ENCODE data around the gene P3H1. TPM values are rescaled to one million over a fixed set of nuclear protein-coding genes. Genes with fewer than 3 reads are reported as not detected.

The P3H1 gene
- total RNA-seq, 1 experiment from 2014 or later: 32.9 TPM

- H2AFZ ChIP-seq (ENCODE audit: low read depth, low read length, poor library complexity, severe bottlenecking): no peak overlapping the region
- H3K79me2 ChIP-seq (ENCODE audit: insufficient read depth, low read length): no peaks in the 10 kb centered on the region
- no peaks in the 10 kb centered on the region for H3K27me3 ChIP-seq (ENCODE audit: insufficient read depth, low read length)
- CTCF ChIA-PET: no interaction called here
- H4K20me1 ChIP-seq (ENCODE audit: insufficient read depth): no peaks in the 10 kb centered on the region
- H3K4me2 ChIP-seq (ENCODE audit: low read length): no peak overlapping the region
- TF ChIP-seq JUND (IDR thresholded peaks at IDR 0.05) (no peak), EZH2 (IDR thresholded peaks at IDR 0.05) (no peak), RAD21 (IDR thresholded peaks at IDR 0.05; ENCODE audit: low read depth) (no peak), ZNF274 (IDR thresholded peaks at IDR 0.05; ENCODE audit: low read depth, low read length) (no peak), EGR1 (IDR thresholded peaks at IDR 0.05; ENCODE audit: low read depth) (no peak), POLR2A (IDR thresholded peaks at IDR 0.05; ENCODE audit: borderline replicate concordance, extremely low read depth, insufficient read depth, insufficient read length) (no peak), CEBPB (IDR thresholded peaks at IDR 0.05; ENCODE audit: low read depth) (no peak), CBX3 (IDR thresholded peaks at IDR 0.05; ENCODE audit: low read depth) (no peak), SRF (IDR thresholded peaks at IDR 0.05; ENCODE audit: low read depth) (no peak), TCF7L2 (IDR thresholded peaks at IDR 0.05; ENCODE audit: borderline replicate concordance, extremely low read depth, insufficient read depth, insufficient read length) (no peak), ZFX (IDR thresholded peaks at IDR 0.05) (no peak), FOSL1 (IDR thresholded peaks at IDR 0.05; ENCODE audit: low read depth) (no peak), SIN3A (IDR thresholded peaks at IDR 0.05; ENCODE audit: low read depth) (no peak), ELF1 (IDR thresholded peaks at IDR 0.05; ENCODE audit: borderline replicate concordance, low read depth) (no peak), POLR2AphosphoS5 (IDR thresholded peaks at IDR 0.05; ENCODE audit: low read depth, low read length) (no peak), CTCF (IDR thresholded peaks at IDR 0.05 in 2 of 3, conservative IDR thresholded peaks at IDR 0.05 in 1 of 3; ENCODE audit: borderline replicate concordance in 1 of 3, insufficient read depth in 1 of 3, low read depth in 2 of 3, low read length in 2 of 3) (no peak)
- TF ChIP-seq, protein P1, sequence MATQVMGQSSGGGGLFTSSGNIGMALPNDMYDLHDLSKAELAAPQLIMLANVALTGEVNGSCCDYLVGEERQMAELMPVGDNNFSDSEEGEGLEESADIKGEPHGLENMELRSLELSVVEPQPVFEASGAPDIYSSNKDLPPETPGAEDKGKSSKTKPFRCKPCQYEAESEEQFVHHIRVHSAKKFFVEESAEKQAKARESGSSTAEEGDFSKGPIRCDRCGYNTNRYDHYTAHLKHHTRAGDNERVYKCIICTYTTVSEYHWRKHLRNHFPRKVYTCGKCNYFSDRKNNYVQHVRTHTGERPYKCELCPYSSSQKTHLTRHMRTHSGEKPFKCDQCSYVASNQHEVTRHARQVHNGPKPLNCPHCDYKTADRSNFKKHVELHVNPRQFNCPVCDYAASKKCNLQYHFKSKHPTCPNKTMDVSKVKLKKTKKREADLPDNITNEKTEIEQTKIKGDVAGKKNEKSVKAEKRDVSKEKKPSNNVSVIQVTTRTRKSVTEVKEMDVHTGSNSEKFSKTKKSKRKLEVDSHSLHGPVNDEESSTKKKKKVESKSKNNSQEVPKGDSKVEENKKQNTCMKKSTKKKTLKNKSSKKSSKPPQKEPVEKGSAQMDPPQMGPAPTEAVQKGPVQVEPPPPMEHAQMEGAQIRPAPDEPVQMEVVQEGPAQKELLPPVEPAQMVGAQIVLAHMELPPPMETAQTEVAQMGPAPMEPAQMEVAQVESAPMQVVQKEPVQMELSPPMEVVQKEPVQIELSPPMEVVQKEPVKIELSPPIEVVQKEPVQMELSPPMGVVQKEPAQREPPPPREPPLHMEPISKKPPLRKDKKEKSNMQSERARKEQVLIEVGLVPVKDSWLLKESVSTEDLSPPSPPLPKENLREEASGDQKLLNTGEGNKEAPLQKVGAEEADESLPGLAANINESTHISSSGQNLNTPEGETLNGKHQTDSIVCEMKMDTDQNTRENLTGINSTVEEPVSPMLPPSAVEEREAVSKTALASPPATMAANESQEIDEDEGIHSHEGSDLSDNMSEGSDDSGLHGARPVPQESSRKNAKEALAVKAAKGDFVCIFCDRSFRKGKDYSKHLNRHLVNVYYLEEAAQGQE (IDR thresholded peaks at IDR 0.05; ENCODE audit: low read depth): no peak
- TF ChIP-seq, protein P2, sequence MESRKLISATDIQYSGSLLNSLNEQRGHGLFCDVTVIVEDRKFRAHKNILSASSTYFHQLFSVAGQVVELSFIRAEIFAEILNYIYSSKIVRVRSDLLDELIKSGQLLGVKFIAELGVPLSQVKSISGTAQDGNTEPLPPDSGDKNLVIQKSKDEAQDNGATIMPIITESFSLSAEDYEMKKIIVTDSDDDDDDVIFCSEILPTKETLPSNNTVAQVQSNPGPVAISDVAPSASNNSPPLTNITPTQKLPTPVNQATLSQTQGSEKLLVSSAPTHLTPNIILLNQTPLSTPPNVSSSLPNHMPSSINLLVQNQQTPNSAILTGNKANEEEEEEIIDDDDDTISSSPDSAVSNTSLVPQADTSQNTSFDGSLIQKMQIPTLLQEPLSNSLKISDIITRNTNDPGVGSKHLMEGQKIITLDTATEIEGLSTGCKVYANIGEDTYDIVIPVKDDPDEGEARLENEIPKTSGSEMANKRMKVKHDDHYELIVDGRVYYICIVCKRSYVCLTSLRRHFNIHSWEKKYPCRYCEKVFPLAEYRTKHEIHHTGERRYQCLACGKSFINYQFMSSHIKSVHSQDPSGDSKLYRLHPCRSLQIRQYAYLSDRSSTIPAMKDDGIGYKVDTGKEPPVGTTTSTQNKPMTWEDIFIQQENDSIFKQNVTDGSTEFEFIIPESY (IDR thresholded peaks at IDR 0.05; ENCODE audit: extremely low read depth, insufficient replicate concordance, low read length): no peak
- TF ChIP-seq, protein P3, sequence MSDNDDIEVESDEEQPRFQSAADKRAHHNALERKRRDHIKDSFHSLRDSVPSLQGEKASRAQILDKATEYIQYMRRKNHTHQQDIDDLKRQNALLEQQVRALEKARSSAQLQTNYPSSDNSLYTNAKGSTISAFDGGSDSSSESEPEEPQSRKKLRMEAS (IDR thresholded peaks at IDR 0.05): no peak
- intact Hi-C loops (cut with micrococcal nuclease): no loop called here
- POLR2A ChIA-PET: no interaction called here
- H3K9ac ChIP-seq (ENCODE audit: low read length): no peak overlapping the region
- BruUV-seq (replicated peaks): no TSS peak
- no peaks in the 10 kb centered on the region for H3K36me3 ChIP-seq (ENCODE audit: control insufficient read depth in 1 of 2, insufficient read depth in 2 of 2, low read length in 2 of 2)
- no peak overlapping the region for H3K27ac ChIP-seq (ENCODE audit: low read depth, low read length)
- H3K9me2 ChIP-seq (ENCODE audit: insufficient read depth): no peaks in the 10 kb centered on the region
- ATAC-seq (no peak), DNase-seq (ENCODE audit: low read depth, low spot score) (no peak)
- H3K9me3 ChIP-seq (ENCODE audit: control insufficient read depth in 1 of 2, insufficient read depth in 1 of 2, low read depth in 1 of 2, low read length in 2 of 2): no peaks in the 10 kb centered on the region
- H3K4me1 ChIP-seq (ENCODE audit: control insufficient read depth in 1 of 2, insufficient read depth in 2 of 2, low read length in 2 of 2): no peaks in the 10 kb centered on the region
- RAD21 ChIA-PET (ENCODE audit: low non-redundant PET in 1 of 2, low total read pairs in 2 of 2, uncharacterized antibody in 2 of 2, unreplicated experiment in 2 of 2): no interaction called here
- no peak overlapping the region for H3K4me3 ChIP-seq (replicated peaks in 1 of 2; ENCODE audit: low read depth in 1 of 2, low read length in 2 of 2)
Measured at GRCh38 chr1:42797979-42798378, 31.2 kb upstream of the P3H1 start.

Data from HCT116 (cell line).